Skeletal muscle cell (primary cell): ENCODE data around the gene MRPL51.
A peak's percentile ranks its signal among the peaks of the same experiment; 100 is the strongest.
"Not testable (repeated sequence)": the region's sequence is repeated elsewhere in the genome, so short reads cannot be mapped to it uniquely, and the experiment has no call there.

Experiments
- DNase-seq: peaks from one replicate; pipeline ENCODE4 v3.0.0-alpha.2; 2010; ENCODE audit warnings: low read depth
- H3K4me3 ChIP-seq: 2 replicates; pipeline ENCODE4 v1.5.1; 2011; ENCODE audit warnings: low read depth, mild to moderate bottlenecking, control low read depth, low read length, moderate library complexity

MRPL51 gene

DNA sequence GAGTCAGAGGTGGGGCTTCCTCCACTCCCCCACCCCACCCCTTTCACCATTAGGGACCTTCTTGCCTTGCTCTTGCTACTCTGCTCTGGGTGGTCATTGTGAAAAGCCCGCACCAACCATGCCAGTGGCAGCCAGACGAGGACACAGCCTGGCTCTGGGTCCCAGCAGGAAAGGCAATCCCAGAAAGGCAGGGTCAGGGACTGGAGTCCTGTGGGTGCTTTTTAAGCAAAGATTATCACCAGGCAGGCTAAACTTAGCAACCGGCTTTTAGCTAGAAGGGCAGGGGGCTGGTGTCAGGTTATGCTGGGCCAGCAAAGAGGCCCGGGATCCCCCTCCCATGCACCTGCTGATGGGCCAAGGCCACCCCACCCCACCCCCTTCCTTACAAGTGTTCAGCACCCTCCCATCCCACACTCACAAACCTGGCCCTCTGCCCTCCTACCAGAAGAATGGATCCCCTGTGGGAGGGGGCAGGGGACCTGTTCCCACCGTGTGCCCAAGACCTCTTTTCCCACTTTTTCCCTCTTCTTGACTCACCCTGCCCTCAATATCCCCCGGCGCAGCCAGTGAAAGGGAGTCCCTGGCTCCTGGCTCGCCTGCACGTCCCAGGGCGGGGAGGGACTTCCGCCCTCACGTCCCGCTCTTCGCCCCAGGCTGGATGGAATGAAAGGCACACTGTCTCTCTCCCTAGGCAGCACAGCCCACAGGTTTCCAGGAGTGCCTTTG lies 40.0 kb upstream of the MRPL51 start:
- no peak for DNase-seq
- H3K4me3 ChIP-seq, result peak overlapping the region; percentile 95

DNA sequence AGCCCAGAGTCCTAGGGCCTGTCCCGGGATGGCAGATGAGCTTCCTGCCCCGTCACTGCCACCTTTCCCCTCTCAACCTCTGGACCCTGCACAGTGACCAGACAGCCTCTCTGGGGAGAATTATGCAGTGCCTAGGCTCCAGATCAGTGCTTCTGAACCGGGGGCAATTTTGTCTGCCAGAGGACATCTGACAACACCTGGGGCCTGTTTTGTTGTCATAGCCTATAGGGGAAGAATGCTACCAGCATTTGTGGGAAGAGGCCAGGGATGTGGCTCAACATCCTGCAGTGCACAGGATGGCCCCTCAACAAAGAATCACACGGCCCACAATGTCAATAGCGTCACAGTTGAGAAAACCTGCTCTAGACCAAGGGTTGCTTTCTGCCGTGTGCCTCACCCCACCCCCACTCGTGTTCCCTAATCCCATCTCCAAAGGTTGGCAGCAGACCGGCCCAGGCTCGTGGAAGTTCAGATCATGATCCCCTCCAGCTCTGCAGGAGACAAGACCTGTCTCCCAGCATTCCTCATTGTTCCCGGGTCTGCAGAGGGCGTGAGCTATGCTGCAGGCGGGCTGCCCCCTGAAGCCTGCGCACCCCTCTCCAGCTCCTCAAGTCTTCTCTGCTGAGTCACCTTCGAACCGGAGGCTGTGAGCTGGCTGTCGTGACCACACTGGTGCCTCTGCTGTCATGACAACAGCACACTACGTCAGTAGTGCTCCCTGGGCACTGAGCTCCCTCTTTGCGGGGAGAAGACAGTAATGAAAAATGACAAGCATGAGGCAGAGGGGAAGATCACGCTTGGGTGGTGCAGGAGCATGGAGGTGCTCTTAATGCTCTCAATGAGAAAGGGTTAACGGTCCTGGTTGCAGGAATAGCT lies 39.2 kb upstream of the MRPL51 start:
- H3K4me3 ChIP-seq, result peak overlapping the region; percentile 95
- DNase-seq, result peak; percentile 96

GRCh38 chr12:6530576-6531260 lies 37.7 kb upstream of the MRPL51 start:
- H3K4me3 ChIP-seq, result no peak overlapping the region
- no peak for DNase-seq

DNA sequence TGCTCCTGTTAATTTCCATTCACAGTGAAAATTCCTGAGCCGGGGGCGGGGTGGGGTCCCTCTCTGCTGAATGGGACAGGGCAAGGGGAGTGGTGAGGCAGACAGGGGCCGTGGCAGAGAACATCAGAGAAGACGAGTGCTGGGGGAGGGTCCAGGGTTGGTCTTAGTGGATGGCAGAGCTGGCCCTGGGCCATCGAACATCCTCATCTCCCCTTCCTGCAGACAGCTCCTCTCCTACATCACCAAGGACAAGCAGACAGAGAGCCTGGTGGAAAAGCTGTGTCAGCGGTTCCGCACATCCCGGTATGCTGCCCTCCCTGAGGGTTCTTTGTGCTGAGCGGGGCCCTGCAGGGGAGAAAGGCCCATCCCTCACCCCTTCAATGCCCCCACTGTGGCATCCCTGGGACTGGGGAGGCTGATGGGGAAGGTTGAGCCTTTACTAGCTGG lies 36.3 kb upstream of the MRPL51 start:
- DNase-seq, result no peak
- H3K4me3 ChIP-seq, result no peak overlapping the region

GRCh38 chr12:6528539-6529235 lies 35.6 kb upstream of the MRPL51 start:
- no peak overlapping the region for H3K4me3 ChIP-seq
- DNase-seq, result no peak

GRCh38 chr12:6527711-6528110 lies 34.6 kb upstream of the MRPL51 start:
- DNase-seq, result no peak
- H3K4me3 ChIP-seq, result no peak overlapping the region

DNA sequence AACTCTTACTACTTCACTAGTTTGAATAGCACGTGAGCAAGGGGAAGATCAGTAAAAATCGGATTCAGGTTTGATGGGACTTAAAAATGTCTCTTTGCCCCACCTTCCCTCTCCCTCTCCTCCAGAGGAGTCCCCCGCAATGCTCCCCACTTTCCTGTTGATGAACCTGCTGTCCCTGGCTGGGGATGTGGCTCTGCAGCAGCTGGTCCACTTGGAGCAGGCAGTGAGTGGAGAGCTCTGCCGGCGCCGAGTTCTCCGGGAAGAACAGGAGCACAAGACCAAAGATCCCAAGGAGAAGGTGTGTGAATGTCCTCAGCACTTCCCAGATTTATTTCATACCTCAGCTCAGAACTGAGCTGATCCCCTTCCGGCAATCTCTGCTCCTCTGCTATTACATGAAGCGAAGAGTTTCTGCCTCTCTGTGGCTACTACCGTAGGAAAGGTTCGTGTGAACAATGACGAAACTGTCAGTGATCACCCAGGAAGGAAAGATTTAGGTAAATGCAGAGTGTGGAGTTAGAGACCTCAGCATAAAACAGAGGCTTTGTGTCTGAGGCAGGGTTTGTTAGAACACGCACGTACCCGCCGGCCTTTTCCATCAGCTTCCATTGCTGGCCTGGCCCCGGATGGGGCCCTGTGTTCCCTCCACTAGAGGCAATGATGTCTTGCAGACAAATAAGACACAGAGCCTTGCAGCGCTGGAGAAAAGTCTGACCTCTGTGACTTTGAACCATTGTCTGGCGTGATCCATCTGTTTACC lies 33.9 kb upstream of the MRPL51 start:
- no peak for DNase-seq
- no peak overlapping the region for H3K4me3 ChIP-seq

DNA sequence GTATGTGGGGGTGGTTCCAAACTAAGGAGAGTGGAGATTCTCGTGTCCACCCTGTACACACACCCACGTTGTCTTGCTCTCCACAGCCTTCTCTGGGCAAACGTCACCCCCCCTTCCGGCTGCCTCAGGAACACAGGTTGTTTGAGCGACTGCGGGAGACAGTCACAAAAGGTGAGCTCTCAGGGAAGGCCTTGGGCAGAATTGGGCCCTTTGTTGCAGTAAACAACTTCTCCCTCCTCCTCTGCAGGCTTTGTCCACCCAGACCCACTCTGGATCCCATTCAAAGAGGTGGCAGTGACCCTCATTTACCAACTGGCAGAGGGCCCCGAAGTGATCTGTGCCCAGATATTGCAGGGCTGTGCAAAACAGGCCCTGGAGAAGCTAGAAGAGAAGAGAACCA lies 33.1 kb upstream of the MRPL51 start:
- DNase-seq, result no peak
- no peak overlapping the region for H3K4me3 ChIP-seq

GRCh38 chr12:6524648-6525047 lies 31.6 kb upstream of the MRPL51 start:
- no peak overlapping the region for H3K4me3 ChIP-seq
- DNase-seq, result no peak

DNA sequence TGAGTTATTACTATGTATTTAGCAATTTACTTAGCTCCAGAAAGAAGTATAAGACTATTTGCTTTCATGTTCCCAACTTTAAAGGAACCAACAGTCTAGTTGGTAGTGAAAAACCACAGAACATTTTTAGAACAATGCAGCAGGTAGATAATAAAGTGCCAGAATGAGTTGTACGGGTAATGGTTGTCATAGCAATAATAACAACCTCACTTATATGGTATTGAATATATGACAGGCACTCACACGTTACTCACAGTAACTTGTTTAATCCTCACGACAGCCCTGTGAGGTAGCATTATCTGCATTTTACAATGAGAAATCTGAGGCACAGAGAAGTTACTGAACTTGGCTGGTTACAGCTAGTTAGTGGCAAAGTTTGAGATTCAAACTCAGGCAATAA lies 30.6 kb upstream of the MRPL51 start:
- DNase-seq, result no peak
- H3K4me3 ChIP-seq, result no peak overlapping the region

DNA sequence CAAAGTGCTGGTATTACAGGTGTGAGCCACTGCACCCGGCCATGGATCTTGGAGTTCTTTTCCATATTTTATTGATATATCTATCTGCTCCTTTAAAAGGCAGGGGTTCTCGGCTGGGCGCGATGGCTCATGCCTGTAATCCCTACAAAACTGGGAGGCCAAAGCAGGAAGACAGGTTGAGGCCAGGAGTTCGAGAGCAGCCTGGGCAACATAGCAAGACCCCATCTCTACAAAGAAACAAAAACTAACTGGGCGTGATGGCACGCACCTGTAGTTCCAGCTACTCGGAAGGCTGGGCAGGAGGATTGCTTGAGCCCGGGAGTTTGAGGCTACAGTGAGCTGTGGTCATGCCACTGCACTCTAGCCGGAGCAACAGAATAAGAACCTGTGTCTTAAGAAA lies 29.1 kb upstream of the MRPL51 start:
- DNase-seq, result no peak
- H3K4me3 ChIP-seq, result no peak overlapping the region

- no peak for DNase-seq
Measured at GRCh38 chr12:6520186-6520585, 27.1 kb upstream of the MRPL51 start.

GRCh38 chr12:6508087-6508486 lies 15.0 kb upstream of the MRPL51 start:
- H3K4me3 ChIP-seq, result no peak overlapping the region

More at GRCh38 chr12:6520186-6520585, 27.1 kb upstream of the MRPL51 start:
- H3K4me3 ChIP-seq, result no peak overlapping the region

GRCh38 chr12:6507102-6507998 lies 14.3 kb upstream of the MRPL51 start:
- DNase-seq, result no peak
- H3K4me3 ChIP-seq, result no peak overlapping the region

More at GRCh38 chr12:6508087-6508486, 15.0 kb upstream of the MRPL51 start:
- DNase-seq, result no peak

GRCh38 chr12:6500466-6500865 lies 7.4 kb upstream of the MRPL51 start:
- H3K4me3 ChIP-seq, result no peak overlapping the region
- no peak for DNase-seq

- DNase-seq, H3K4me3 ChIP-seq: not testable (repeated sequence)
Measured at GRCh38 chr12:6497291-6497690, 4.2 kb upstream of the MRPL51 start.

DNA sequence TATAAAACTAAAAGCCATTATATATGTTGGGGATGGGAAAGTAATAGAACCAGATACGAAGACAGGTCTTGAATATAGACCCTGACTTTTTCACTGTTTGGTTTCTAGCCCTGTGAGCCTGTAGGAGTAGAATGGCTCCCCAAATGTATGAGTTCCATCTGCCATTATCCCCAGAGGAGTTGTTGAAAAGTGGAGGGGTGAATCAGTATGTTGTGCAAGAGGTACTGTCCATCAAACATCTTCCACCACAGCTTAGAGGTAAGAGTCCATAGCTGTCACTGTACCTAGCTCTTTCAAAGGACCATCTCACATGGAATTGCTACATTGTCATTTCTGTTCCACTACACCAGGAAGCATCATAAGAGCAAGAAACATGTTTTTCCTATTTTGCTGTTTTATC lies 1.9 kb upstream of the MRPL51 start:
- peak overlapping the region; percentile 95 for H3K4me3 ChIP-seq
- DNase-seq, result no peak

GRCh38 chr12:6494258-6494743 lies 1.2 kb upstream of the MRPL51 start:
- no peak for DNase-seq
- H3K4me3 ChIP-seq, result peak overlapping the region; percentile 95
